OCI-LY7 (cell line): ENCODE results near the gene USP37. TPM values are rescaled to one million over a fixed set of nuclear protein-coding genes. Genes with fewer than 3 reads are reported as not detected.

Source experiments
- BruUV-seq: library from RNA; stranded (reverse); fragments of 400-500 nt; replicated peaks from 2 replicates; lab custom pipeline; 2021; lab: Mats Ljungman, UMichigan
- CTCF ChIA-PET: fragments of 300-600 bp; sonication (Branson Sonifier 250); formaldehyde crosslinking; loops from one replicate; lab custom pipeline; 2022; ENCODE audit warnings: antibody characterized with exemption; ENCODE audit not compliant: unreplicated experiment; lab: Charles Lee
- POLR2A ChIA-PET: fragments of 300-600 bp; sonication (Branson Sonifier 250); formaldehyde crosslinking; loops from one replicate; lab custom pipeline; 2022; ENCODE audit warnings: antibody characterized with exemption; lab: Charles Lee
- DNase-seq: peaks from one replicate; pipeline ENCODE4 v3.0.0-alpha.2; 2015; ENCODE audit warnings: low spot score
- H2AFZ ChIP-seq: fragments of 200-600 bp; sonication (generic), shearing (Covaris generic); 2 replicates; pipeline ENCODE4 v1.6.1; 2014; ENCODE audit warnings: mild to moderate bottlenecking, antibody characterized with exemption, low read length, moderate library complexity
- H3K27ac ChIP-seq: fragments of 200-600 bp; sonication (generic); 2 replicates; pipeline ENCODE4 v1.5.1; 2014; ENCODE audit warnings: mixed run types, low read depth, mild to moderate bottlenecking, moderate library complexity, low read length, inconsistent platforms; ENCODE audit not compliant: poor library complexity, severe bottlenecking
- H3K36me3 ChIP-seq: fragments of 200-600 bp; sonication (generic); 2 replicates; pipeline ENCODE4 v1.6.1; 2014; ENCODE audit warnings: mild to moderate bottlenecking, antibody characterized with exemption, low read length, moderate library complexity, mixed read lengths; ENCODE audit not compliant: insufficient read depth
- H3K4me1 ChIP-seq: fragments of 200-600 bp; sonication (generic); 2 replicates; pipeline ENCODE4 v1.5.1; 2014; ENCODE audit warnings: mild to moderate bottlenecking, low read length; ENCODE audit not compliant: insufficient read depth, poor library complexity, severe bottlenecking
- H3K4me2 ChIP-seq: fragments of 200-600 bp; sonication (generic); 2 replicates; pipeline ENCODE4 v1.6.1; 2014; ENCODE audit warnings: mild to moderate bottlenecking, low read length
- H3K4me3 ChIP-seq: fragments of 200-600 bp; sonication (generic); 2 replicates; pipeline ENCODE4 v1.5.1; 2014; ENCODE audit warnings: mild to moderate bottlenecking, low read depth, low read length; ENCODE audit not compliant: poor library complexity, severe bottlenecking
- H3K79me2 ChIP-seq: fragments of 200-600 bp; sonication (generic); 2 replicates; pipeline ENCODE4 v1.6.1; 2016; ENCODE audit warnings: low read depth, mild to moderate bottlenecking, low read length, moderate library complexity, mixed read lengths; ENCODE audit not compliant: insufficient read depth
- H3K9me2 ChIP-seq: fragments of 200-600 bp; sonication (generic); 2 replicates; pipeline ENCODE4 v1.6.1; 2016; ENCODE audit warnings: mild to moderate bottlenecking, low read length, mixed read lengths; ENCODE audit not compliant: insufficient read depth
- H3K9me3 ChIP-seq: fragments of 200-600 bp; sonication (generic); 2 replicates; pipeline ENCODE4 v1.6.1; 2014; ENCODE audit warnings: mild to moderate bottlenecking, mixed run types, low read length, mixed read lengths
- H4K20me1 ChIP-seq: fragments of 200-600 bp; sonication (generic); 2 replicates; pipeline ENCODE4 v1.6.1; 2014; ENCODE audit warnings: mild to moderate bottlenecking, antibody characterized with exemption, low read length, moderate library complexity, mixed read lengths; ENCODE audit not compliant: insufficient read depth
- CTCF ChIP-seq: fragments of 200-600 bp; sonication (generic); conservative IDR thresholded peaks from 2 replicates; pipeline ENCODE4 v1.5.1; 2014; ENCODE audit warnings: mild to moderate bottlenecking, antibody characterized with exemption, low read length, moderate library complexity, mixed read lengths
- EZH2phosphoT487 ChIP-seq: fragments of 200-600 bp; sonication (generic); IDR thresholded peaks from 2 replicates; pipeline ENCODE4 v1.6.1; 2018; ENCODE audit warnings: low read depth, borderline replicate concordance, mild to moderate bottlenecking, mixed run types, antibody characterized with exemption, low read length, moderate library complexity, mixed read lengths
- intact Hi-C: fragments of 100-400 bp; cut with micrococcal nuclease; formaldehyde crosslinking; loops from one replicate; pipeline ENCODE4 v1.10.0; 2022; ENCODE audit not compliant: unreplicated experiment
- total RNA-seq, 2 experiments: library from RNA; depleted of rRNA in 1 of 2; stranded (reverse); fragments of >200 nt in 1 of 2; shearing (Covaris generic) in 1 of 2; gene quantifications; 2 replicates each; pipeline ENCODE4 v1.2.3, GENCODE V29; 2014 to 2022

USP37 gene
- total RNA-seq, 2 experiments from 2014 or later = 23.3 to 32.4 TPM

DNA sequence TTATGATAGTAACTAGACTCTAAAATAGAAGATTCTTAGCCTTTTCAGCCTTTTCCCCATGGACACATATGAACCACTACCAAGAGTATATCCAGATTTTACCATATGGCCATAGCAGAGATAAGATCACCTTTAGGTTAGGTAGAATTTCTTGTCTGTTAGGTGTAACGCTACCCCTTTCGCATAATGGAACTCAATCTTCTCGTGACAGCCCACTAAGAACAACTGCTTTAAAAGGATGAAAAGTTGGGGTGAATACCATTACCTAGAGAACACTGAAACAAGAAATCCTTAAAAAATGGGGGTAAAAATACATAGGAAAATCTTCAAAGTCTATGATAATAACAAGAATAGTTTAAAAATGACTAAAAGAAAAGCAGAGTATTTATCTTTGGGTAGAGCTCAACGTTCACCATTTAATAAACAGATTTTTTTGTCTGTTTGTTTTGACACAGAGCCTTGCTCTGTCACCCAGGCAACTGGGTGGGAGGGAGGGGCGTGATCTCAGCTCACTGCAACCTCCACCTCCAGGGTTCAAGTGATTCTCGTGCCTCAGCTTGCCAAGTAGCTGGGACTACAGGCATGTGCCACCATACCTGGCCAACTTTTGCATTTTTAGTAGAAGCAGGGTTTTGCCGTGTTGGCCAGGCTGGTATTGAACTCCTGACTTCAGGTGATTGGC is 82.0 kb downstream of the USP37 start:
- no peak overlapping the region for H3K4me2 ChIP-seq
- BruUV-seq = no TSS peak
- no peak overlapping the region for H2AFZ ChIP-seq
- no peak for DNase-seq
- ChIA-PET POLR2A (interaction anchor here (0.6 kb wide), 1 partner anchor 44 kb away, joined by 3 read pairs; no protein-coding TSS in a partner anchor), CTCF (no interaction called here)
- H3K4me1 ChIP-seq = peaks cover 12% of the 10 kb centered on the region
- peaks cover 96% of the 10 kb centered on the region for H3K36me3 ChIP-seq
- no peaks in the 10 kb centered on the region for H3K79me2 ChIP-seq
- no peak overlapping the region for H3K27ac ChIP-seq
- no peaks in the 10 kb centered on the region for H3K9me2 ChIP-seq
- H4K20me1 ChIP-seq = no peaks in the 10 kb centered on the region
- H3K9me3 ChIP-seq = no peaks in the 10 kb centered on the region
- H3K4me3 ChIP-seq = no peak overlapping the region
- intact Hi-C loops = no loop called here
- TF ChIP-seq CTCF = no peak
- TF ChIP-seq EZH2phosphoT487 = no peak

GRCh38 chr2:218482651-218483050 is 85.5 kb downstream of the USP37 start:
- H3K4me3 ChIP-seq = no peak overlapping the region
- H3K4me2 ChIP-seq = peak overlapping the region; percentile 20
- BruUV-seq = TSS peak; percentile 16
- ChIA-PET CTCF (interaction anchor here (0.5 kb wide), 1 partner anchor 374 kb away, joined by 6 read pairs; no protein-coding TSS in a partner anchor), POLR2A (interaction anchor here (0.7 kb wide), 1 partner anchor 134 kb away, joined by 4 read pairs; no protein-coding TSS in a partner anchor)
- peaks cover 12% of the 10 kb centered on the region for H3K4me1 ChIP-seq
- H3K9me3 ChIP-seq = no peaks in the 10 kb centered on the region
- TF ChIP-seq CTCF = no peak
- no peak for TF ChIP-seq EZH2phosphoT487
- no peaks in the 10 kb centered on the region for H4K20me1 ChIP-seq
- no peaks in the 10 kb centered on the region for H3K79me2 ChIP-seq
- DNase-seq = no peak
- no peak overlapping the region for H3K27ac ChIP-seq
- H2AFZ ChIP-seq = no peak overlapping the region
- intact Hi-C loops = no loop called here
- peaks cover 91% of the 10 kb centered on the region for H3K36me3 ChIP-seq
- no peaks in the 10 kb centered on the region for H3K9me2 ChIP-seq

DNA sequence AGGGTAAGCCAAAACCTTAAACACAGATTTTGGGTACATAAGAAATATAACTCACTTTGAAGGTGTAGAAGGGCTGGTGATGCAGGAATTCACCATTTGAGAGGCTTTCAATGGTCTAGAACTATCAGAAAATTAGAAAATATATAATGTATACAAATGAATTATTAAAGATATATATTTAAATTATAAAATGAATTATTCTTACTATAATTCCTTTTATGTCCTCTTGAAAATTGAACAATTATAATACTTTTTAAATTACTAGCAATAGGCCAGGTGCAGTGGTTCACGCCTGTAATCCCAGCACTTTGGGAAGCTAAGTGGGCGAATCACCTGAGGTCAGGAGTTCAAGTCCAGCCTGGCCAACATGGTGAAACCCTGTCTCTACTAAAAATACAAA is 88.6 kb downstream of the USP37 start:
- intact Hi-C loops = no loop called here
- CTCF ChIA-PET = no interaction called here

More for the DNA sequence above, 88.6 kb downstream of the USP37 start:
- no peak overlapping the region for H3K4me2 ChIP-seq
- POLR2A ChIA-PET = interaction anchor here (1.0 kb wide), 1 partner anchor 18 kb away, joined by 4 read pairs; no protein-coding TSS in a partner anchor
- no TSS peak for BruUV-seq
- no peak overlapping the region for H3K4me3 ChIP-seq
- H3K4me1 ChIP-seq = peaks cover 24% of the 10 kb centered on the region
- peaks cover 87% of the 10 kb centered on the region for H3K36me3 ChIP-seq
- no peaks in the 10 kb centered on the region for H3K9me2 ChIP-seq
- no peaks in the 10 kb centered on the region for H4K20me1 ChIP-seq
- no peak overlapping the region for H3K27ac ChIP-seq
- TF ChIP-seq EZH2phosphoT487 (no peak), CTCF (no peak)
- H3K9me3 ChIP-seq = no peaks in the 10 kb centered on the region
- DNase-seq = no peak
- no peak overlapping the region for H2AFZ ChIP-seq
- no peaks in the 10 kb centered on the region for H3K79me2 ChIP-seq
